Suppressor macrophage treated with lipopolysaccharide for 1 hour (primary cell): ENCODE data around the gene MYH11.
"Not testable (repeated sequence)": the region's sequence is repeated elsewhere in the genome, so short reads cannot be mapped to it uniquely, and the experiment has no call there.

Source experiments
- DNase-seq, 3 donors: peaks; one replicate each; pipeline ENCODE4 v3.0.0-alpha.2; 2020 to 2022

MYH11 gene

GRCh38 chr16:15742716-15743115 is 114.1 kb downstream of the MYH11 start:
- no peak for DNase-seq

GRCh38 chr16:15741207-15741871 is 115.5 kb downstream of the MYH11 start:
- DNase-seq, result no peak

- no peak for DNase-seq
These were observed 116.9 kb downstream of the MYH11 start for GRCh38 chr16:15739950-15740349.

GRCh38 chr16:15739464-15739863 is 117.4 kb downstream of the MYH11 start:
- DNase-seq, result no peak

- no peak for DNase-seq
These were observed 119.6 kb downstream of the MYH11 start for GRCh38 chr16:15737140-15737644.

GRCh38 chr16:15736529-15736928 is 120.3 kb downstream of the MYH11 start:
- no peak for DNase-seq

GRCh38 chr16:15735610-15736009 is 121.2 kb downstream of the MYH11 start:
- no peak for DNase-seq

GRCh38 chr16:15732416-15732815 is 124.4 kb downstream of the MYH11 start:
- DNase-seq, result no peak

GRCh38 chr16:15729152-15729551 is 127.7 kb downstream of the MYH11 start:
- no peak for DNase-seq

- not testable (repeated sequence) for DNase-seq
These were observed 129.1 kb downstream of the MYH11 start for GRCh38 chr16:15727697-15728096.

- DNase-seq, result no peak
These were observed 130.1 kb downstream of the MYH11 start for GRCh38 chr16:15726715-15727114.

GRCh38 chr16:15725641-15726240 is 131.1 kb downstream of the MYH11 start:
- no peak for DNase-seq

GRCh38 chr16:15723808-15724207 is 133.0 kb downstream of the MYH11 start:
- DNase-seq, result no peak

GRCh38 chr16:15721018-15721417 is 135.8 kb downstream of the MYH11 start:
- DNase-seq, result no peak

GRCh38 chr16:15716694-15717447 is 140.0 kb downstream of the MYH11 start:
- DNase-seq, result no peak

GRCh38 chr16:15715221-15715620 is 141.6 kb downstream of the MYH11 start:
- no peak for DNase-seq

- DNase-seq, result no peak
These were observed 142.2 kb downstream of the MYH11 start for GRCh38 chr16:15714393-15715172.

- DNase-seq, result no peak
These were observed 147.8 kb downstream of the MYH11 start for GRCh38 chr16:15708997-15709396.

- DNase-seq, result no peak
These were observed 148.7 kb downstream of the MYH11 start for GRCh38 chr16:15708096-15708495.

GRCh38 chr16:15707332-15707731 is 149.5 kb downstream of the MYH11 start:
- no peak for DNase-seq

- DNase-seq, result peak in 1 of 3 donors; percentile 6
These were observed 151.7 kb downstream of the MYH11 start for GRCh38 chr16:15705064-15705565.

- DNase-seq, result peak; percentile 73 to 87 (median 79)
These were observed 152.3 kb downstream of the MYH11 start for GRCh38 chr16:15704545-15704987.
